Mucosa of stomach (tissue), 1 donor: ENCODE results near the gene TEX19.

Source experiments
- H3K27me3 ChIP-seq: one replicate; pipeline ENCODE4 v1.7.0; 2013; ENCODE audit warnings: mild to moderate bottlenecking, low read length; ENCODE audit not compliant: control insufficient read depth, insufficient read depth
- H3K36me3 ChIP-seq: one replicate; pipeline ENCODE4 v1.7.0; 2013; ENCODE audit warnings: low read length; ENCODE audit not compliant: control insufficient read depth, insufficient read depth
- H3K4me1 ChIP-seq: one replicate; pipeline ENCODE4 v1.7.0; 2013; ENCODE audit warnings: mild to moderate bottlenecking, low read length; ENCODE audit not compliant: control insufficient read depth, insufficient read depth
- H3K4me3 ChIP-seq: one replicate; pipeline ENCODE4 v1.7.0; 2013; ENCODE audit warnings: low read length
- H3K9ac ChIP-seq: one replicate; pipeline ENCODE4 v1.7.0; 2013; ENCODE audit warnings: mild to moderate bottlenecking, low read length, moderate library complexity
- H3K9me3 ChIP-seq: one replicate; pipeline ENCODE4 v1.7.0; 2013; ENCODE audit warnings: mild to moderate bottlenecking, low read length, moderate library complexity; ENCODE audit not compliant: control insufficient read depth
- donor health status: Pancreatic carcinoma.

Gene TEX19

DNA sequence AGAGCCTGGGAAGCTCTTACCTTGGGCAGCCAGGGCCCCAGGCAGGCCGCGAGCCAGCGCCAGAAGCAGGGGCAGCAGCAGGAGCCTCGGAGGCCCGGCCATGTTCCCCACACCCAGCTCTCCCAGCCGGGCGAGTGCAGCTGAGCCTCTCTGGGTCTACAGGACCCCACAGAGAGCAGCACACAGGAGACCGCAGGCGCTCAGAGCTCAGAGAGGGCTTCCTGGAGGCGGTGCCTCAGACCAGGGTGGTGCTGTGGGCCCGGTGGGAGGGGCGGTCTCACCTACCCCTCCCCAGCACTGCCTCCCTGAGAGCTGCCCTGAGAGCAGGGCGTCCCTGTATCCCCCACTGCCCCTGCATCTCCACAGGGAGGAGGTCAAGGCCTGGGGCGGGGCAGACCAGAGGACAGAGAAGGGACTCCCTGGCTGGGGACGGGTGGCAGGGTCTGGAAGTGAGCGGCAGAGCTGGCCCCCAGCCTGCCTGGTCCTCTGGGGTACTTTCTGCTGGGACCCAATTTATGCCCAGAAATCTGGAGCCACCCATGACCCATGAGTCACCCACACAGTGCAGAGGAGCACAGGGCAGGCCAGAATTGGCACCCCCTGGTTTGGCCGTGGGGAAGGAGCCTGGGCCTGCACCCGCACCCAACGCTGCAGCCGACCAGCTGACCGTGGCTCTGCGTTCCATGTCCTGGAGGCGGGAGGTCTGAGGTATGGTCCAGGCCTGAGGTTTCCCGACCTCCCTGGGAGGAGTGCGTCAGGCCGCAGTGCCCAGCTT, 41.5 kb upstream of the TEX19 start, which contains the start of gene CD7:
Gene CD7 (minus strand): TSS at position 215 of the 775 bp plus-strand sequence. CDS start 113 bp downstream, at position 102.
- H3K36me3 ChIP-seq = no peaks in the 10 kb centered on the region
- no peak within 1 kb of the TSS for H3K9ac ChIP-seq
- no peaks in the 10 kb centered on the region for H3K9me3 ChIP-seq
- H3K4me1 ChIP-seq = peaks cover 21% of the 10 kb centered on the region
- H3K4me3 ChIP-seq = no peak within 1 kb of the TSS
- peaks cover 28% of the 10 kb centered on the region for H3K27me3 ChIP-seq

DNA sequence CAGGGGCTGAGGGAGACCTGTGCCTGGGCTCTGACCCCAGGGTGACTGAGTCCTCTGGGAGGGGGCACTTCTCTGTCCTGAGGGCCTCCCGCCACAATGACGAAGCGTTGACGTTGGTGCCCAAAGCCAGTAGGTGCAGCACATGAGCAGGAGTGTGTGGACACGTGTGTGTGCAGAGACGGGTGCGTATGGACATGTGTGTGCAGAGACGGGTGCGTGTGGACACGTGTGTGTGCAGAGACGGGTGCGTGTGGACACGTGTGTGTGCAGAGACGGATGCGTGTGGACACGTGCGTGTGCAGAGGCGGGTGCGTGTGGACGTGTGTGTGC, 40.9 kb upstream of the TEX19 start:
- peaks cover 28% of the 10 kb centered on the region for H3K27me3 ChIP-seq
- no peak overlapping the region for H3K9ac ChIP-seq
- H3K4me3 ChIP-seq = no peak overlapping the region
- no peaks in the 10 kb centered on the region for H3K9me3 ChIP-seq
- peaks cover 21% of the 10 kb centered on the region for H3K4me1 ChIP-seq
- H3K36me3 ChIP-seq = no peaks in the 10 kb centered on the region

DNA sequence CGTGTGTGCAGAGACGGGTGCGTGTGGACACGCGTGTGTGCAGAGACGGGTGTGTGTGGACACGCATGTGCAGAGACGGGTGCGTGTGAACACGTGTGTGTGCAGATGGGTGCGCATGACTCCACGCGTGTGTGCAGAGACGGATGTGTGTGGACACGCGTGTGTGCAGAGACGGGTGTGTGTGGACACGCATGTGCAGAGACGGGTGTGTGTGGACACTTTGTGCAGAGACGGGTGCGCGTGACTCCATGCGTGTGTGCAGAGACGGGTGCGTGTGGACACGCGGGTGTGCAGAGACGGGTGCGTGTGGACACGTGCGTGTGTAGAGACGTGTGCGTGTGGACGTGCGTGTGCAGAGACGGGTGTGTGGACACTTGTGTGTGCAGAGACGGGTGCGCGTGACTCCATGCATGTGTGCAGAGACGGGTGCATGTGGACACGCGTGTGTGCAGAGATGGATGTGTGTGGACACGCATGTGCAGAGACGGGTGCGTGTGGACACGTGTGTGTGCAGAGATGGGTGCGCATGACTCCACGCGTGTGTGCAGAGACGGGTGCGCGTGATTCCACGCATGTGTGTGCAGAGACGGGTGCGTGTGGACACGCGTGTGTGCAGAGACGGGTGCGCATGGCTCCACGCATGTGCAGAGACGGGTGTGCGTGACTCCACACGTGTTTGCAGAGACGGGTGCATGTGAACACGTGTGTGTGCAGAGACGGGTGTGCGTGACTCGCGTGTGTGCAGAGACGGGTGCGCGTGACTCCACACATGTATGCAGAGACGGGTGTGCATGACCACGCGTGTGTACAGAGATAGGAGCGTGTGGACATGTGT, 40.1 kb upstream of the TEX19 start:
- Histone ChIP-seq H3K27me3 (peaks cover 26% of the 10 kb centered on the region), H3K36me3 (no peaks in the 10 kb centered on the region), H3K4me1 (peaks cover 23% of the 10 kb centered on the region), H3K9ac (no peak overlapping the region), H3K4me3 (no peak overlapping the region), H3K9me3 (no peaks in the 10 kb centered on the region)

DNA sequence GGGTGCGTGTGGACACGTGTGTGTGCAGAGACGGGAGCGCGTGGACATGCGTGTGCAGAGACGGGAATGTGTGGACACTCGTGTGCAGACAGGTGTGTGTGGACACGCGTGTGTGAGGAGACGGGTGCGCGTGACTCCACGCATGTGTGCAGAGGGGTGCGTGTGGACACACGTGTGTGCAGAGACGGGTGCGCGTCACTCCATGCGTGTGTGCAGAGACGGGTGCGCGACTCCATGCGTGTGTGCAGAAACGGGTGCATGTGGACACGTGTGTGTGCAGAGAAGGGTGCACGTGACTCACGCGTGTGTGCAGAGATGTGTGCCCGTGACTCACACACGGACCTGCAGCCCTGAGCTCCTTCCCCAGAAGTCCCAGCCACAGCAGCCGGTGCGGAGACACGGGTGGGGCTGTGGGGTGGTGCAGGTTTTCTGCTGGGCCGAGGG, 39.4 kb upstream of the TEX19 start:
- Histone ChIP-seq H3K4me3 (no peak overlapping the region), H3K9ac (no peak overlapping the region), H3K9me3 (no peaks in the 10 kb centered on the region), H3K27me3 (peaks cover 23% of the 10 kb centered on the region), H3K36me3 (no peaks in the 10 kb centered on the region), H3K4me1 (peaks cover 30% of the 10 kb centered on the region)

DNA sequence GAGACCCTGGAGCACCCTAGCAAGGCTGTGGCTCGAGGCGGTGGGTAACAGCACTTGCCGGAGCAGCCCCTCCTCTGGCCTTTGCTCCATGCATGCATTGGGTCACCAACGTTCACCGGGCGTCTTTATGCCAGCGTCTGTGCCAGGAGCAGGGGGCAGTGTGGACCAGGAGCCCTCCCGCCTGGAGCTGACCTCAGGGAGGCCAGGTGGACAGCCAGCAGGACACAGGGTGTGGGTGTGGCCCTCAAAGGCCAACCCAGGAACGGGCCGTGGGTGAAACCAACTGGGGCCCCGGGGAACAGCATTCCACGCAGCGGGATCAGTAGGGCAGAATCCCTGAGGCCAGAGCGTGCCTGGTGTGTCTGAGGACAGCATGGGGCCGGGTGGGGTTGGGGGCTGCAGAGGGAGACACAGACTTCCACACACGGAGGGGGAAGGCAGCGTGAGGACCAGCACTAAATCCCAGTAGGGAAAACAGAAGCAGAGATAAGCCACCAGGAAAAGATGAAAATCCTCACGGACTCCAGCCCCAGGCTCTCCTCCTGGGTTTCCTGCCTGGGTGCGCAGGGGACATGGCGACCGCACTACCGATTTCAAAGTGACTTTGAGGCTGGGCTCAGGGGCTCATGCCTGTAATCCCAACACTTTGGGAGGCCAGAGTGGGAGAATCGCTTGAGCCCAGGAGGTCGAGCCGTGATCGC, 38.8 kb upstream of the TEX19 start:
- Histone ChIP-seq H3K9me3 (no peaks in the 10 kb centered on the region), H3K27me3 (peaks cover 17% of the 10 kb centered on the region), H3K36me3 (no peaks in the 10 kb centered on the region), H3K9ac (no peak overlapping the region), H3K4me3 (no peak overlapping the region), H3K4me1 (peaks cover 36% of the 10 kb centered on the region)

DNA sequence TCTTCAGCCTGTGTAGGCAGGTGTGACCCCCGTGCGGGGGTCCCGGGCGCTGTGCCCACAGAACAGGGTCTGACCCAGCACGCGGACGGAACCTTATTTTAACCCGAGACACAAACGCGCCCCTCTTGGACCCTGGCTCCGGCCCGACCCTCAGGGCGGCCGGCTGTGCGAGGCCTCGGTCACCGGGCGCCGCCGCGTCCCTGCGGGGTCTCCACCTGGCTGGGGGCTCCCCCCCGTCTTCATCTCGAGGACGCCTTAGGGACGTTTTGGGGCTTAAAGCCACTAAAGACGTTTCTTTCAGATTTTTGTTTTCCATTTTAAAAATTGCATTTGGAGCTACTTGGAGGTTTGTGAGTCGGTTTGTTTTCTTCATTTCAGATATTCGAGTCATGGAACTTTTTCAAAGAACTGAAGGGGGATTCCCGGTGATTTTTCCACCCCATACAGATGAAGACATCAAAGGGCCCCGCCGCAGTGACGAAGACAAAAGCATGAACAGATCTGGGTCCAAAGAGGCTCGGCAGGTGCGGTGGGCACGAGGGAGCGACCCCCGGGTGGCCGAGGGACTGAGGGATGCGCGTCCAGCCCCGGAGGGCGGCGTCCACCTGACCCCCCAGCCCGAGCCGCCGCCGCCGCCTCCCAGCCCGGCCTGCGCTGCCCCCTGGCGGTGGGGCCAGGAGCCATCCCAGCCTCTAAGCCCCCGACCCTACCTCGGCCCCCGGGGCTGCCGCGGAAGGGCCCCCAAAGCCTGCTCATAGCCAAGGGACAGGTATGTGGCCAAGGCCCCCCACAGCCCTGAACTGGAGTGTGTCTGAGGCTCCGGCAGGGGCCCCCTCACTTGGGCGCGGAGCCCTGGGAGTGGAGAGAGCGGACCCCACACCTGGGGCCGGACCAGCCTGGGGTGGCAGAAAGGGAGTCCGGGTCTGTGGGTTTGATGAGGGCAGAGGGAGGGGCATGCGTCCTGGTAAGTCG, 37.8 kb upstream of the TEX19 start:
- Histone ChIP-seq H3K9ac (no peak overlapping the region), H3K27me3 (peaks cover 7% of the 10 kb centered on the region), H3K4me3 (no peak overlapping the region), H3K4me1 (peaks cover 38% of the 10 kb centered on the region), H3K9me3 (no peaks in the 10 kb centered on the region), H3K36me3 (no peaks in the 10 kb centered on the region)

DNA sequence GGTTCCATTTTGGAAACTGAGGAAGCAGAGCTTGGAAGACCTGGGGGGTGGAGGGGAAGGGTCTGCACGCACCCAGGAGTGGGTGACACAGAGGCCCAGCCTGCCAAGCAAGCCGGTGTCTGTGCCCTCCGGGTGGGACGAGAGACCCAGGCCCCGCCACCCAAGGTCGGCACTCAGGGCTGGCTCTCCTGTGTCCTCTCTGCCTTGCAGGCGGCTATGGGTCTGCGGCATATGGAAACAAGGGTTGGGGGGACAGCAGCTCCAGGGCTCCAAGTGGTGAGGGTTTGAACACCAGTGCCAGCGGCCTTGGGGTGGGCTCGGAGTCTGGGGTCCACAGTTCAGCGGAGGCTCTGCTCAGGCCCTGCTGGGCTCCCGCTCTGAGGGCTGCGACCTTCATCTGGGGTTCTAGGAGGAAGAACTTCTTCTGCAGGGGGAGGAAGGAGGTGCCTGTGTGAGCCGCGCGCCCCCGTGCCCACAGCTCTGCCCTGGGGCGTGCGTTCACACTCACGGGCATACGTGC, 37.0 kb upstream of the TEX19 start:
- Histone ChIP-seq H3K27me3 (no peaks in the 10 kb centered on the region), H3K36me3 (no peaks in the 10 kb centered on the region), H3K4me3 (no peak overlapping the region), H3K4me1 (peaks cover 42% of the 10 kb centered on the region), H3K9ac (no peak overlapping the region), H3K9me3 (no peaks in the 10 kb centered on the region)

DNA sequence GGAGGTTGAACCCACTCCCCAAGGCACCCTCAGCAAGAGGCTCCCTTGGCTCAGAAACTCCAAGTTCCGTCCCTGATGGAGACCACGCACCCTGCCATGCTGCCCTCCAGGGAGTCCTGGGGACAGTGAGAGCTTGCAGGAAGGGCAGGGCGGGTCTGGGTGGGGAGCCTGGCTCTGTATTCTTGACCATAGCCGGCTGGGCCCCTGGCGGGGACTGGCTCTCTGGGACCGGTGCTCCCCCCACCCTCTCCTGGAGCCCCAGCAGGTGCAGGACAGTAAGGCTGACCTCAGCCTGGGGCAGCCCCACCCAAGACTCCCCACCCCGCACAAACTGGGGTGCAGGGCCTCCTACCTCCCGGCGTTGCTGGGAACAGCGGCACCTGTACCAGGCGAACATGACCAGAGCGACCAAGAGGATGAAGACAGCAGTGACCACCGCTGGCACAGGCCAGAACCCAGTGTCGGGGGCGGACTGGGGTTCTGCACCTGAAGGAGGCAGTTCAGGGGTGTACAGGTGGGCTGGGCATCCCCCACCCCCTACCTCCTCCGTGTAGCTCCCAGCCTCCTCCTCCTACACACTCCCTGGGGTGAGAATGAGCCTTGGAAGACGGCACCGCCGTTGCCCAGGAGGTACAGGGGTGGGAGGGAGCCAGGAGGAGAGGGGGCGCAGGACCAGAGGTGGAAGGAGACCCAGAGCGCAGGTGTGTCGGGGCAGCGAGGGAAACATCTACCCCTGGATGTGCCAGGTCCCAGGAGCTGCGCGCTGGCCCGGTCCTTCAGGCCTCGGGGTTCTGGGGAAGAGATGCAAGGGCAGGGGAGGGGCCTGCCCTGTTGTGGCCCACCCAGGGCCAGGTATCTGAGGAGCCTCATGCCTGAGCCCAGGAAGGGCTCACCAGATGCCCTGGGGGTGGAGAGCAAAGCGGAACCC, 36.3 kb upstream of the TEX19 start:
- peaks cover 42% of the 10 kb centered on the region for H3K4me1 ChIP-seq
- no peaks in the 10 kb centered on the region for H3K9me3 ChIP-seq
- no peak overlapping the region for H3K9ac ChIP-seq
- no peak overlapping the region for H3K4me3 ChIP-seq
- no peaks in the 10 kb centered on the region for H3K36me3 ChIP-seq
- no peaks in the 10 kb centered on the region for H3K27me3 ChIP-seq

DNA sequence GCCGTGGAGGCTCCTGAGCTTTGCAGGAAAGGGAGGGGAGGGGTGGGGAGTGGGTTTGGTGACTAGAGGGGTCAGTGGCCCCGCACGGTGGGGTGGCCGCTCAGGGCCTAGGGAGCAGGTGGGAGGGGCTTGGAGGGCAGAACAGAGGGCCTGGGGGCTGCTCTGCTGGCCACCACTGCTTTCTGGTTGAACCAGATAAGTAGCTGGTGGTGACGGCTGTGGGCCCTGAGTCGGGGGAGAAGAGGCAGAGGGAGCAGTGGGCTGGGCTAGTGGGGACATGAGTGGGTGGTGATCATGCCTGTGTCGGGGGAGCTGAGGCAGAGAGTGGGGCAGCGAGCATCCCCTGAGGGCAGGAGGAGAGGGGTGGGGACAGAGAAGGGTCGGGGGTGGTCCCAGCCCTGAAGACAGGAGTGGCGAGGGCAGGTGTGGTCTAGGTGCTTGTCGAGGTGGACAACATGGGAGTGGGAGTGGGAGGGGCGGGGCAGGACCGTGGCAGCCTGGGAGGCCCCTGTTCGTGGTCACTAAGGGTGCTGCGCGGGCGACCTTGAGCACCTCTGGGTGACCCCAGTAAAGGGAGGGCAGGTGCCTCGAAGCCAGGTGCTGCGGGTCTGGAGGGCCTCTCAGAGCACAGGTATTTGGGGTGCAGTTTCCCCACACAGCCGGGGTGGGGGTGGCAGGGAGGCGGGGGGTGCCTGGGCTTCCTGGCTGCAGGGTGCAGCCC, 35.4 kb upstream of the TEX19 start:
- H3K9me3 ChIP-seq = no peaks in the 10 kb centered on the region
- peaks cover 50% of the 10 kb centered on the region for H3K4me1 ChIP-seq
- no peak overlapping the region for H3K9ac ChIP-seq
- no peaks in the 10 kb centered on the region for H3K36me3 ChIP-seq
- no peak overlapping the region for H3K4me3 ChIP-seq
- no peaks in the 10 kb centered on the region for H3K27me3 ChIP-seq
